NB4 (cell line): ENCODE measurements around the gene FOXP2.

Experiments used
- CTCF ChIP-seq: IDR thresholded peaks from one replicate; pipeline ENCODE4 v1.5.1; 2012; ENCODE audit warnings: low read depth, low read length
- MAX ChIP-seq: IDR thresholded peaks from 2 replicates; pipeline ENCODE4 v1.6.1; 2011; ENCODE audit warnings: low read depth, low read length
- MYC ChIP-seq: IDR thresholded peaks from 2 replicates; pipeline ENCODE4 v1.6.1; 2011; ENCODE audit warnings: low read depth, low read length
- POLR2A ChIP-seq: IDR thresholded peaks from 2 replicates; pipeline ENCODE4 v1.6.1; 2011; ENCODE audit warnings: mild to moderate bottlenecking; ENCODE audit not compliant: insufficient read length; ENCODE audit errors: extremely low read depth

- TF ChIP-seq CTCF, result no peak
- no peak for TF ChIP-seq POLR2A
- TF ChIP-seq MAX, result no peak
- no peak for TF ChIP-seq MYC
These were observed 857 bp upstream of the FOXP2 start for GRCh38 chr7:114413761-114414155.
